Measurements from ENCODE around the gene CAPN12. TPM values are rescaled to one million over a fixed set of nuclear protein-coding genes. Genes with fewer than 3 reads are reported as not detected.

Gene CAPN12
- total RNA-seq, 1 donor from 2014 or later = 4.4 TPM

- intact Hi-C loops (cut with micrococcal nuclease) = no loop called here
Observed at GRCh38 chr19:38699647-38700349, 44.5 kb downstream of the CAPN12 start.

- intact Hi-C loops (cut with micrococcal nuclease) = no loop called here
Observed at GRCh38 chr19:38699027-38699346, 45.3 kb downstream of the CAPN12 start.

GRCh38 chr19:38698225-38699026 is 45.8 kb downstream of the CAPN12 start:
- intact Hi-C loops (cut with micrococcal nuclease) = no loop called here

- intact Hi-C loops (cut with micrococcal nuclease) = no loop called here
Observed at GRCh38 chr19:38697641-38698071, 46.6 kb downstream of the CAPN12 start.

- intact Hi-C loops (cut with micrococcal nuclease) = no loop called here
Observed at GRCh38 chr19:38697197-38697596, 47.1 kb downstream of the CAPN12 start.

- intact Hi-C loops (cut with micrococcal nuclease) = no loop called here
Observed at GRCh38 chr19:38696729-38697055, 47.6 kb downstream of the CAPN12 start.

- intact Hi-C loops (cut with micrococcal nuclease) = no loop called here
Observed at GRCh38 chr19:38695832-38696728, 48.2 kb downstream of the CAPN12 start.

GRCh38 chr19:38695317-38695683 is 49.0 kb downstream of the CAPN12 start:
- intact Hi-C loops (cut with micrococcal nuclease) = no loop called here

- intact Hi-C loops (cut with micrococcal nuclease) = loop anchor here (1.0 kb wide), 1 partner anchor 7 kb away; no protein-coding TSS in a partner anchor
Observed at GRCh38 chr19:38693380-38694223, 50.7 kb downstream of the CAPN12 start.

GRCh38 chr19:38692458-38693379 is 51.6 kb downstream of the CAPN12 start:
- intact Hi-C loops (cut with micrococcal nuclease) = no loop called here

- intact Hi-C loops (cut with micrococcal nuclease) = no loop called here
Observed at GRCh38 chr19:38691938-38692457, 52.3 kb downstream of the CAPN12 start.

GRCh38 chr19:38690832-38691231 is 53.4 kb downstream of the CAPN12 start:
- intact Hi-C loops (cut with micrococcal nuclease) = no loop called here

GRCh38 chr19:38690146-38690545 is 54.1 kb downstream of the CAPN12 start:
- intact Hi-C loops (cut with micrococcal nuclease) = no loop called here

GRCh38 chr19:38687837-38688378 is 56.4 kb downstream of the CAPN12 start:
- intact Hi-C loops (cut with micrococcal nuclease) = loop anchor here (10.0 kb wide), 1 partner anchor 53 kb away; no protein-coding TSS in a partner anchor

- intact Hi-C loops (cut with micrococcal nuclease) = loop anchor here (1.0 to 10.0 kb wide), 2 partner anchors 8 to 52 kb away; no protein-coding TSS in a partner anchor
Observed at GRCh38 chr19:38686530-38686888, 57.8 kb downstream of the CAPN12 start.

GRCh38 chr19:38685666-38686529 is 58.4 kb downstream of the CAPN12 start:
- intact Hi-C loops (cut with micrococcal nuclease) = loop anchor here (1.0 to 10.0 kb wide), 2 partner anchors 8 to 51 kb away; no protein-coding TSS in a partner anchor

- intact Hi-C loops (cut with micrococcal nuclease) = loop anchor here (10.0 kb wide), 1 partner anchor 50 kb away; no protein-coding TSS in a partner anchor
Observed at GRCh38 chr19:38684862-38685665, 59.2 kb downstream of the CAPN12 start.
